GM23338 (cell line): ENCODE data around the gene AXIN1. TPM values are rescaled to one million over a fixed set of nuclear protein-coding genes. Genes with fewer than 3 reads are reported as not detected.
A peak's percentile ranks its signal among the peaks of the same experiment; 100 is the strongest.

ENCODE experiments used
- ATAC-seq: fragments of 200-7000 bp; cut with Tn5 transposase; 3 replicates; pipeline ENCODE4 v1.9.1; 2020
- DNase-seq: peaks from one replicate; pipeline ENCODE4 v3.0.0-alpha.2; 2015; ENCODE audit warnings: low spot score
- H2AFZ ChIP-seq: fragments of 200-600 bp; sonication (generic); 2 replicates; pipeline ENCODE4 v1.8.0; 2016; ENCODE audit warnings: antibody characterized with exemption, mild to moderate bottlenecking, moderate library complexity
- H3F3A ChIP-seq: fragments of 200-600 bp; sonication (generic); replicated peaks from 2 replicates; pipeline ENCODE4 v1.8.0; 2017; ENCODE audit warnings: antibody characterized with exemption, mixed run types, low read depth
- H3K27ac ChIP-seq: fragments of 200-600 bp; sonication (generic); 2 replicates; pipeline ENCODE4 v1.6.1; 2016; ENCODE audit warnings: low read depth
- H3K27me3 ChIP-seq: fragments of 200-600 bp; sonication (generic); 2 replicates; pipeline ENCODE4 v1.8.0; 2016; ENCODE audit warnings: mild to moderate bottlenecking, mixed run types, moderate library complexity; ENCODE audit not compliant: insufficient read depth
- H3K36me3 ChIP-seq: fragments of 200-600 bp; sonication (generic); 2 replicates; pipeline ENCODE4 v1.8.0; 2016; ENCODE audit warnings: mild to moderate bottlenecking; ENCODE audit not compliant: insufficient read depth
- H3K4me1 ChIP-seq: fragments of 200-600 bp; sonication (generic); 2 replicates; pipeline ENCODE4 v1.8.0; 2016; ENCODE audit warnings: mild to moderate bottlenecking, moderate library complexity; ENCODE audit not compliant: insufficient read depth
- H3K4me2 ChIP-seq: fragments of 200-600 bp; sonication (generic); 2 replicates; pipeline ENCODE4 v1.7.1; 2017; ENCODE audit warnings: mixed run types
- H3K4me3 ChIP-seq: fragments of 200-600 bp; sonication (generic); 2 replicates; pipeline ENCODE4 v1.6.1; 2016; ENCODE audit warnings: mixed run types
- H3K79me2 ChIP-seq: fragments of 200-600 bp; sonication (generic); replicated peaks from 2 replicates; pipeline ENCODE4 v1.8.0; 2017; ENCODE audit warnings: mild to moderate bottlenecking; ENCODE audit not compliant: insufficient read depth
- H3K9me2 ChIP-seq: fragments of 200-600 bp; sonication (generic); 2 replicates; pipeline ENCODE4 v1.8.0; 2017; ENCODE audit not compliant: insufficient read depth
- H4K20me1 ChIP-seq: fragments of 200-600 bp; sonication (generic); replicated peaks from 2 replicates; pipeline ENCODE4 v1.8.0; 2017; ENCODE audit warnings: mild to moderate bottlenecking; ENCODE audit not compliant: insufficient read depth
- H3K27ac Mint-ChIP-seq: 2 replicates; pipeline ENCODE4 v1.8.0; 2020; ENCODE audit warnings: inconsistent platforms, mild to moderate bottlenecking, moderate library complexity, mixed read lengths
- H3K27me3 Mint-ChIP-seq: 3 replicates; pipeline ENCODE4 v1.8.0; 2022; ENCODE audit warnings: low read depth, mild to moderate bottlenecking, moderate library complexity, mixed read lengths, inconsistent platforms; ENCODE audit not compliant: insufficient read depth, poor library complexity
- H3K36me3 Mint-ChIP-seq: 3 replicates; pipeline ENCODE4 v1.8.0; 2021; ENCODE audit warnings: low read depth, mild to moderate bottlenecking, inconsistent platforms, moderate library complexity, mixed read lengths
- H3K4me1 Mint-ChIP-seq: 3 replicates; pipeline ENCODE4 v1.8.0; 2020; ENCODE audit warnings: mild to moderate bottlenecking, inconsistent platforms, mixed read lengths
- H3K4me3 Mint-ChIP-seq: 3 replicates; pipeline ENCODE4 v1.8.0; 2021; ENCODE audit warnings: moderate library complexity, mild to moderate bottlenecking, inconsistent platforms, mixed read lengths
- H3K9me3 Mint-ChIP-seq: 3 replicates; pipeline ENCODE4 v1.8.0; 2020; ENCODE audit warnings: moderate library complexity, mild to moderate bottlenecking, inconsistent platforms, mixed read lengths
- CREB1 ChIP-seq: fragments of 250-450 bp; sonication (Bioruptor Pico); IDR thresholded peaks from 2 replicates; pipeline ENCODE4 v1.5.0; 2020; ENCODE audit warnings: low read depth, mild to moderate bottlenecking, moderate library complexity
- CTCF ChIP-seq, 2 experiments: fragments of 200-600 bp in 1 of 2; sonication (generic) in 1 of 2; conservative IDR thresholded peaks; 2 replicates each; pipeline versions ENCODE4 v1.5.1 to v1.6.1; 2016 to 2017; ENCODE audit warnings: antibody characterized with exemption in 2 of 2, low read depth in 2 of 2, mild to moderate bottlenecking in 2 of 2, moderate library complexity in 1 of 2
- EZH2 ChIP-seq: fragments of 200-600 bp; sonication (generic); IDR thresholded peaks from one replicate; pipeline ENCODE4 v1.8.0; 2017; ENCODE audit warnings: antibody characterized with exemption, mild to moderate bottlenecking, low read depth; ENCODE audit not compliant: unreplicated experiment
- EZH2phosphoT487 ChIP-seq: fragments of 200-600 bp; sonication (generic); IDR thresholded peaks from one replicate; pipeline ENCODE4 v1.8.1; 2018; ENCODE audit warnings: antibody characterized with exemption; ENCODE audit not compliant: unreplicated experiment
- JUNB ChIP-seq: IDR thresholded peaks from one replicate; pipeline ENCODE4 v1.6.1; 2016; ENCODE audit warnings: antibody characterized with exemption; ENCODE audit not compliant: unreplicated experiment
- NANOG ChIP-seq: IDR thresholded peaks from 2 replicates; pipeline ENCODE4 v1.6.1; 2016; ENCODE audit warnings: antibody characterized with exemption, borderline replicate concordance
- POLR2AphosphoS5 ChIP-seq: IDR thresholded peaks from 2 replicates; pipeline ENCODE4 v1.6.1; 2016; ENCODE audit warnings: antibody characterized with exemption, low read depth
- STAT1 ChIP-seq: IDR thresholded peaks from one replicate; pipeline ENCODE4 v1.6.1; 2016; ENCODE audit warnings: antibody characterized with exemption; ENCODE audit not compliant: unreplicated experiment
- ZNF114 ChIP-seq: fragments of 250-450 bp; sonication (Bioruptor Pico); IDR thresholded peaks from 2 replicates; pipeline ENCODE4 v1.5.0; 2020; ENCODE audit warnings: mild to moderate bottlenecking, moderate library complexity
- ZNF331 ChIP-seq: fragments of 250-450 bp; sonication (Bioruptor Pico); IDR thresholded peaks from 2 replicates; pipeline ENCODE4 v1.5.0; 2020; ENCODE audit warnings: low read depth, mild to moderate bottlenecking, moderate library complexity
- ZNF462 ChIP-seq: fragments of 250-450 bp; sonication (Bioruptor Pico); IDR thresholded peaks from 2 replicates; pipeline ENCODE4 v1.5.0; 2020; ENCODE audit warnings: mild to moderate bottlenecking, moderate library complexity
- polyA plus RNA-seq: library from polyadenylated mRNA; unstranded; fragments of >200 nt; fragmentation: Nextera tagmentation; extraction: Ambion mirVana; gene quantifications from 2 replicates; pipeline ENCODE4 v1.2.1, GENCODE V29; 2016
- total RNA-seq: library from RNA; depleted of rRNA; stranded (reverse); fragments of >200 nt; shearing (Covaris generic); gene quantifications from 2 replicates; pipeline ENCODE4 v1.2.3, GENCODE V29; 2014
- TF ChIP-seq, protein P1 (sequence below): IDR thresholded peaks from one replicate; pipeline ENCODE4 v1.6.1; 2018; ENCODE audit warnings: antibody characterized with exemption; ENCODE audit not compliant: unreplicated experiment
- TF ChIP-seq, protein P2 (sequence below): IDR thresholded peaks from 2 replicates; pipeline ENCODE4 v1.6.1; 2016; ENCODE audit warnings: antibody characterized with exemption

The AXIN1 gene
- total and polyA plus RNA-seq, 2 experiments from 2014 or later = 14.3 to 54.5 TPM

GRCh38 chr16:396199-396598 is 43.7 kb upstream of the AXIN1 start:
- H3K4me2 ChIP-seq = peak overlapping the region; percentile 74
- H3K79me2 ChIP-seq = no peaks in the 10 kb centered on the region
- no peaks in the 10 kb centered on the region for H3K27me3 ChIP-seq
- Mint-ChIP-seq H3K27ac (peak overlapping the region; percentile 95), H3K4me3 (peak overlapping the region; percentile 83), H3K9me3 (peaks cover 22% of the 10 kb centered on the region), H3K36me3 (peaks cover 35% of the 10 kb centered on the region), H3K4me1 (peaks cover 29% of the 10 kb centered on the region), H3K27me3 (peaks cover 34% of the 10 kb centered on the region)
- H4K20me1 ChIP-seq = no peaks in the 10 kb centered on the region; the same call in none of the 2 replicates
- DNase-seq = peak; percentile 60
- ATAC-seq = no peak
- H2AFZ ChIP-seq = no peak overlapping the region
- no peaks in the 10 kb centered on the region; the same call in 1 of the 2 replicates for H3K36me3 ChIP-seq
- H3K4me1 ChIP-seq = peaks cover 20% of the 10 kb centered on the region
- TF ChIP-seq JUNB (no peak), EZH2 (no peak), POLR2AphosphoS5 (no peak), CTCF (conservative IDR thresholded peaks at IDR 0.05; ENCODE audit: low read depth in 2 of 2) (no peak), CREB1 (CRISPR knock-in tag) (no peak), STAT1 (no peak), ZNF462 (CRISPR knock-in tag) (no peak), EZH2phosphoT487 (no peak), ZNF114 (CRISPR knock-in tag) (no peak), NANOG (no peak), ZNF331 (CRISPR knock-in tag) (no peak)
- TF ChIP-seq, protein P1, sequence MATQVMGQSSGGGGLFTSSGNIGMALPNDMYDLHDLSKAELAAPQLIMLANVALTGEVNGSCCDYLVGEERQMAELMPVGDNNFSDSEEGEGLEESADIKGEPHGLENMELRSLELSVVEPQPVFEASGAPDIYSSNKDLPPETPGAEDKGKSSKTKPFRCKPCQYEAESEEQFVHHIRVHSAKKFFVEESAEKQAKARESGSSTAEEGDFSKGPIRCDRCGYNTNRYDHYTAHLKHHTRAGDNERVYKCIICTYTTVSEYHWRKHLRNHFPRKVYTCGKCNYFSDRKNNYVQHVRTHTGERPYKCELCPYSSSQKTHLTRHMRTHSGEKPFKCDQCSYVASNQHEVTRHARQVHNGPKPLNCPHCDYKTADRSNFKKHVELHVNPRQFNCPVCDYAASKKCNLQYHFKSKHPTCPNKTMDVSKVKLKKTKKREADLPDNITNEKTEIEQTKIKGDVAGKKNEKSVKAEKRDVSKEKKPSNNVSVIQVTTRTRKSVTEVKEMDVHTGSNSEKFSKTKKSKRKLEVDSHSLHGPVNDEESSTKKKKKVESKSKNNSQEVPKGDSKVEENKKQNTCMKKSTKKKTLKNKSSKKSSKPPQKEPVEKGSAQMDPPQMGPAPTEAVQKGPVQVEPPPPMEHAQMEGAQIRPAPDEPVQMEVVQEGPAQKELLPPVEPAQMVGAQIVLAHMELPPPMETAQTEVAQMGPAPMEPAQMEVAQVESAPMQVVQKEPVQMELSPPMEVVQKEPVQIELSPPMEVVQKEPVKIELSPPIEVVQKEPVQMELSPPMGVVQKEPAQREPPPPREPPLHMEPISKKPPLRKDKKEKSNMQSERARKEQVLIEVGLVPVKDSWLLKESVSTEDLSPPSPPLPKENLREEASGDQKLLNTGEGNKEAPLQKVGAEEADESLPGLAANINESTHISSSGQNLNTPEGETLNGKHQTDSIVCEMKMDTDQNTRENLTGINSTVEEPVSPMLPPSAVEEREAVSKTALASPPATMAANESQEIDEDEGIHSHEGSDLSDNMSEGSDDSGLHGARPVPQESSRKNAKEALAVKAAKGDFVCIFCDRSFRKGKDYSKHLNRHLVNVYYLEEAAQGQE = no peak
- TF ChIP-seq, protein P2, sequence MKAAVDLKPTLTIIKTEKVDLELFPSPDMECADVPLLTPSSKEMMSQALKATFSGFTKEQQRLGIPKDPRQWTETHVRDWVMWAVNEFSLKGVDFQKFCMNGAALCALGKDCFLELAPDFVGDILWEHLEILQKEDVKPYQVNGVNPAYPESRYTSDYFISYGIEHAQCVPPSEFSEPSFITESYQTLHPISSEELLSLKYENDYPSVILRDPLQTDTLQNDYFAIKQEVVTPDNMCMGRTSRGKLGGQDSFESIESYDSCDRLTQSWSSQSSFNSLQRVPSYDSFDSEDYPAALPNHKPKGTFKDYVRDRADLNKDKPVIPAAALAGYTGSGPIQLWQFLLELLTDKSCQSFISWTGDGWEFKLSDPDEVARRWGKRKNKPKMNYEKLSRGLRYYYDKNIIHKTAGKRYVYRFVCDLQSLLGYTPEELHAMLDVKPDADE = no peak
- H3K27ac ChIP-seq = peak overlapping the region; percentile 90
- no peaks in the 10 kb centered on the region for H3K9me2 ChIP-seq
- peaks cover 30% of the 10 kb centered on the region for H3F3A ChIP-seq
- peak overlapping the region; percentile 52 for H3K4me3 ChIP-seq
